PC-9 (cell line): Measurements from ENCODE around the gene KLRB1. TPM values are rescaled to one million over a fixed set of nuclear protein-coding genes. Genes with fewer than 3 reads are reported as not detected.
"Not testable (repeated sequence)": the region's sequence is repeated elsewhere in the genome, so short reads cannot be mapped to it uniquely, and the experiment has no call there.

Source experiments
- BruUV-seq: library from RNA; stranded (reverse); fragments of 400-500 nt; replicated peaks from 2 replicates; lab custom pipeline; 2021; lab: Mats Ljungman, UMichigan
- CTCF ChIA-PET: fragments of 300-600 bp; sonication (Branson Sonifier 250); formaldehyde crosslinking; loops from one replicate; lab custom pipeline; 2022; ENCODE audit warnings: antibody characterized with exemption; lab: Charles Lee
- POLR2A ChIA-PET: fragments of 300-600 bp; sonication (Branson Sonifier 250); formaldehyde crosslinking; loops from one replicate; lab custom pipeline; 2022; ENCODE audit warnings: antibody characterized with exemption; ENCODE audit not compliant: unreplicated experiment; lab: Charles Lee
- DNase-seq, 2 experiments: peaks; one replicate each; pipeline versions ENCODE4 v3.0.0 to v3.0.0-alpha.2; 2015 to 2022; ENCODE audit warnings: mixed read lengths in 1 of 2
- H2AFZ ChIP-seq: fragments of 200-600 bp; sonication (generic); 2 replicates; pipeline ENCODE4 v1.8.1; 2017; ENCODE audit warnings: antibody characterized with exemption
- H3F3A ChIP-seq: fragments of 200-600 bp; sonication (generic); 2 replicates; pipeline ENCODE4 v1.8.1; 2017; ENCODE audit warnings: antibody characterized with exemption, mild to moderate bottlenecking, low read depth; ENCODE audit not compliant: insufficient read depth
- H3K27ac ChIP-seq: fragments of 200-600 bp; sonication (generic); 2 replicates; pipeline ENCODE4 v1.6.1; 2016; ENCODE audit warnings: mixed run types
- H3K27me3 ChIP-seq: fragments of 200-600 bp; sonication (generic); 2 replicates; pipeline ENCODE4 v1.6.1; 2016; ENCODE audit warnings: low read depth, mixed run types; ENCODE audit not compliant: insufficient read depth
- H3K36me3 ChIP-seq: fragments of 200-600 bp; sonication (generic); 2 replicates; pipeline ENCODE4 v1.6.1; 2016; ENCODE audit warnings: low read depth, mixed run types
- H3K4me1 ChIP-seq: fragments of 200-600 bp; sonication (generic); replicated peaks from 2 replicates; pipeline ENCODE4 v1.6.1; 2016; ENCODE audit warnings: mixed run types; ENCODE audit not compliant: insufficient read depth
- H3K4me2 ChIP-seq: fragments of 200-600 bp; sonication (generic); 2 replicates; pipeline ENCODE4 v1.6.1; 2017; ENCODE audit warnings: mixed run types
- H3K4me3 ChIP-seq: fragments of 200-600 bp; sonication (generic); 2 replicates; pipeline ENCODE4 v1.6.1; 2016; ENCODE audit warnings: mixed run types
- H3K79me2 ChIP-seq: fragments of 200-600 bp; sonication (generic); 2 replicates; pipeline ENCODE4 v1.6.1; 2017; ENCODE audit warnings: low read depth, mixed run types
- H3K9me2 ChIP-seq: fragments of 200-600 bp; sonication (generic); 2 replicates; pipeline ENCODE4 v1.8.1; 2017; ENCODE audit warnings: mild to moderate bottlenecking; ENCODE audit not compliant: insufficient read depth
- H3K9me3 ChIP-seq: fragments of 200-600 bp; sonication (generic); 2 replicates; pipeline ENCODE4 v1.8.1; 2016; ENCODE audit warnings: low read depth; ENCODE audit not compliant: insufficient read depth
- H4K20me1 ChIP-seq: fragments of 200-600 bp; sonication (generic); 2 replicates; pipeline ENCODE4 v1.8.1; 2017; ENCODE audit not compliant: insufficient read depth
- CTCF ChIP-seq: fragments of 200-600 bp; sonication (generic); conservative IDR thresholded peaks from 2 replicates; pipeline ENCODE4 v1.6.1; 2017; ENCODE audit warnings: mixed run types, antibody characterized with exemption, mild to moderate bottlenecking, moderate library complexity
- EZH2 ChIP-seq: fragments of 200-600 bp; sonication (generic); IDR thresholded peaks from 2 replicates; pipeline ENCODE4 v1.8.0; 2017; ENCODE audit warnings: antibody characterized with exemption, low read depth
- intact Hi-C: fragments of 100-400 bp; cut with micrococcal nuclease; formaldehyde crosslinking; loops from one replicate; pipeline ENCODE4 v1.10.0; 2022; ENCODE audit not compliant: unreplicated experiment
- total RNA-seq: library from RNA; stranded (reverse); gene quantifications from 2 replicates; pipeline ENCODE4 v1.2.3, GENCODE V29; 2021

The KLRB1 gene
- total RNA-seq, 1 experiment from 2014 or later = not detected

GRCh38 chr12:9626291-9626690 lies 18.6 kb upstream of the KLRB1 start:
- Histone ChIP-seq H2AFZ (no peak overlapping the region), H3K79me2 (no peaks in the 10 kb centered on the region), H3K4me3 (no peak overlapping the region), H4K20me1 (no peaks in the 10 kb centered on the region), H3F3A (no peaks in the 10 kb centered on the region), H3K9me3 (no peaks in the 10 kb centered on the region), H3K4me1 (no peaks in the 10 kb centered on the region), H3K9me2 (no peaks in the 10 kb centered on the region), H3K27me3 (no peaks in the 10 kb centered on the region), H3K36me3 (no peaks in the 10 kb centered on the region), H3K4me2 (no peak overlapping the region), H3K27ac (no peak overlapping the region)
- TF ChIP-seq CTCF (no peak), EZH2 (no peak)
- ChIA-PET POLR2A (no interaction called here), CTCF (no interaction called here)
- intact Hi-C loops = no loop called here
- no TSS peak for BruUV-seq
- peak in 1 of 2 experiments; percentile 34 for DNase-seq

- no TSS peak for BruUV-seq
- H3K9me2 ChIP-seq = no peaks in the 10 kb centered on the region
- no peak for DNase-seq
- H3K4me1 ChIP-seq = no peaks in the 10 kb centered on the region
- POLR2A ChIA-PET = no interaction called here
- H3K4me3 ChIP-seq = no peak overlapping the region
- H3K9me3 ChIP-seq = no peaks in the 10 kb centered on the region
- no peak overlapping the region for H2AFZ ChIP-seq
- H3K36me3 ChIP-seq = no peaks in the 10 kb centered on the region
- no peaks in the 10 kb centered on the region for H3F3A ChIP-seq
- CTCF ChIA-PET = no interaction called here
- TF ChIP-seq EZH2 = no peak
- TF ChIP-seq CTCF = no peak
- H3K27ac ChIP-seq = no peak overlapping the region
- no peaks in the 10 kb centered on the region for H3K79me2 ChIP-seq
- no peak overlapping the region for H3K4me2 ChIP-seq
- H3K27me3 ChIP-seq = no peaks in the 10 kb centered on the region
- H4K20me1 ChIP-seq = no peaks in the 10 kb centered on the region
- intact Hi-C loops = no loop called here
Observed at GRCh38 chr12:9625019-9625418, 17.3 kb upstream of the KLRB1 start.

- intact Hi-C loops = no loop called here
- H3K4me3 ChIP-seq = no peak overlapping the region
Observed at GRCh38 chr12:9619411-9620179, 11.9 kb upstream of the KLRB1 start.

GRCh38 chr12:9618906-9619305 lies 11.2 kb upstream of the KLRB1 start:
- H3K4me3 ChIP-seq, POLR2A ChIA-PET, intact Hi-C loops: not testable (repeated sequence)

More at GRCh38 chr12:9619411-9620179, 11.9 kb upstream of the KLRB1 start:
- no peaks in the 10 kb centered on the region for H3F3A ChIP-seq
- no peak overlapping the region for H2AFZ ChIP-seq
- DNase-seq = no peak
- H4K20me1 ChIP-seq = no peaks in the 10 kb centered on the region
- TF ChIP-seq CTCF = no peak
- no peak for TF ChIP-seq EZH2
- H3K36me3 ChIP-seq = no peaks in the 10 kb centered on the region
- H3K4me1 ChIP-seq = no peaks in the 10 kb centered on the region
- H3K27me3 ChIP-seq = no peaks in the 10 kb centered on the region
- H3K9me2 ChIP-seq = no peaks in the 10 kb centered on the region
- ChIA-PET POLR2A (no interaction called here), CTCF (no interaction called here)
- H3K79me2 ChIP-seq = no peaks in the 10 kb centered on the region
- H3K9me3 ChIP-seq = no peaks in the 10 kb centered on the region
- H3K27ac ChIP-seq = no peak overlapping the region
- BruUV-seq = no TSS peak
- no peak overlapping the region for H3K4me2 ChIP-seq

More at GRCh38 chr12:9618906-9619305, 11.2 kb upstream of the KLRB1 start:
- H3K27ac ChIP-seq, H3K27me3 ChIP-seq, CTCF ChIA-PET, H4K20me1 ChIP-seq, BruUV-seq, H3K79me2 ChIP-seq, H3K36me3 ChIP-seq, H3K9me3 ChIP-seq, H3F3A ChIP-seq, H3K9me2 ChIP-seq, H2AFZ ChIP-seq, H3K4me1 ChIP-seq, H3K4me2 ChIP-seq, DNase-seq: not testable (repeated sequence)
